Measurements from ENCODE around the gene GPN1.
"Not testable (repeated sequence)": the region's sequence is repeated elsewhere in the genome, so short reads cannot be mapped to it uniquely, and the experiment has no call there.

Gene GPN1

GRCh38 chr2:27672723-27673486, 44.1 kb downstream of the GPN1 start:
- no peak for DNase-seq (ENCODE audit: low read depth)

DNA sequence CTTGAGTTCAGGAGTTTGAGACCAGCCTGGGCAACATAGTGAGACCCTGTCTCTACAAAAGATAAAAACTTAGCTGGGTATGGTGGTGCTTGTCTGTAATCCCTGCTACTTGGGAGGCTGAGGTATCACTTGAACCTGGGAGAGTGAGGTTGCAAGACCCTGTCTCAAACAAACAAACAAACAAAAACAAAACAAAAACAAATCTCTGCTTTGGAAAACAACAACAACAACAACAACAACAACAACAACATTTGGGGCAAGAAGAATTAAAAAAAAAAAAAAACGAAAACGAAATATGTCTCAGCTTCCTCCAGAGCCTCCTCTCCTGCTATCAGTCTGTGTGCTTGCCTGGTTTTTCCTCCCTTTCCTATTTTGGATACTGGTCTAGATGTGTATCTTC, 51.7 kb downstream of the GPN1 start:
- no peak for DNase-seq (ENCODE audit: low read depth)

DNA sequence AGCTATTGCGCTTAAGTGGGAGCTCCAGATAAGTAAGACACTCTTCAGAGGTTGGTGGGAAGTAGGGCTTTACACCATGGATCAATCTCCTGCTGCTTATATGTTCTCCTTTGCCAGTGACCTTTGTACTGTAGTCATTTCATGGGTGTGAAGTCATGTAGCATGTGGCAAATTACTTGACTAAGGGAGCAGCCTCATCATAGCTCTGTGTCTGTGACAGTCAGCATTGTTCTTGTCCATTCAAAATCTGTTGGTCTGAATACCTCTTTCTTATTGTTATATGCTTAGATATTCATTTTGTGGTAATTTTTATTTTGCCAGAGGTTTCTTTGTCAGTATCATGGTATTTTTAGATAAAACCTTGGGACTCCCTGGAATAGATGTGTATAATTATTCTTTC, 53.0 kb downstream of the GPN1 start:
- DNase-seq (ENCODE audit: low read depth) = peak; percentile 25

GRCh38 chr2:27682334-27682771, 53.5 kb downstream of the GPN1 start:
- peak; percentile 85 for DNase-seq (ENCODE audit: low read depth)

- peak; percentile 52 for DNase-seq (ENCODE audit: low read depth)
These were observed 54.7 kb downstream of the GPN1 start for GRCh38 chr2:27683390-27684071.

GRCh38 chr2:27685006-27685405, 56.2 kb downstream of the GPN1 start:
- not testable (repeated sequence) for DNase-seq (ENCODE audit: low read depth)

DNA sequence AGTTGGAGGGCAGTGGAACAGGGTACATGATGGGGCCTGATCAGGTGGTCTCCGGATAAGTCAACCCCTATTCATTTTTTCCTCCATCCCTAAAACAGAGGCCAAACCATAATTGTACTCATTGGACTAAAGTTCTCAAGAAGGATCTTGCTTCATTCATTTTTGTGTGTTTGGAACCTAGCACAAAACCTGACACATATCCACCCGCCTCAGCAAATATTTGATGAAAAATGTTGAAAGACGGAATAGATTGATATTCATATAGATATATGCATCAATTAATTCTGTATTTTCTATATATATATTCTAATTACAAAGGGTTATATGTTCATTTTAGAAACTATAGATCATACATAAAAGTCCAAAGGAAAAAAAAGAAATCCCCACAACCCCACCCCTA, 56.7 kb downstream of the GPN1 start:
- no peak for DNase-seq (ENCODE audit: low read depth)

DNA sequence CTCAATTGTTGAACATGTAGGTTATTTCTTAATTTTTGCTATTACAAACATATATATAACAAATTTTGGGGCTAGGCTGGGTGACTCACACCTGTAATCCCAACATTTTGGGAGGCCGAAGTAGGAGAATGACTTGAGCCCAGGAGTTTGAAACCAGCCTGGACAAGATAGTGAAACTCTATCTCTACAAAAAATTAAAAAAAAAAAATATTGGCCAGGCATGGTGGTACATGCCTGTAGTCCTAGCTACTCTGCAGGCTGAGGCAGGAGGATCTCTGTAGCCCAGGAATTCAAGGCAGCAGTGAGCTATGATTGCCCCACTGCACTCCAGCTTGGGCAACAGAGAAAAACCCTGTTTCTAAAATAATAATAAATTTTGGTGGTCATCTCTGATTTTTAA, 58.4 kb downstream of the GPN1 start:
- DNase-seq (ENCODE audit: low read depth) = no peak

GRCh38 chr2:27689424-27689823, 60.6 kb downstream of the GPN1 start:
- DNase-seq (ENCODE audit: low read depth) = no peak

GRCh38 chr2:27690052-27690451, 61.2 kb downstream of the GPN1 start:
- no peak for DNase-seq (ENCODE audit: low read depth)

DNA sequence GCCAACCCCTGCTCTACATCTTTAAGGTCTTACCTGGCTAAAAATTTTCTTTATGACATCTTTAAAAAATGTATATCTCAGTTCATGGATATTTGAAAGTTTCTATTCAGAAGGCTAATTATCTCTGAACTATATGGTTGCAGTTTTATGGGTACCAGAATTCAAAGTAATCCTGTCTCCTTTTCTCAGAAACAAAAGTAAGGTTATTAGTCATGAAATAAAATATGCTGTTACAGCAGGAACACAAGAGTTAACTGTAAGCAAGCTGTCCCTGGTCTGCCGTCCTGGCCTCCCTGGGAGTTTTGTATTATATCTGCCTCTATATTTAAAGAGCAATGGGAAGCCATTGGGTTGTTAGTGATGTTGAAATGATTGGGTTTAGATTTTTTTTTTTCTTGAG, 68.8 kb downstream of the GPN1 start:
- DNase-seq (ENCODE audit: low read depth) = no peak

Data from GM04503 (cell line).